Tracheal epithelial cell (primary cell): ENCODE results near the gene PLD5. TPM values are rescaled to one million over a fixed set of nuclear protein-coding genes. Genes with fewer than 3 reads are reported as not detected.

Experiments
- total RNA-seq: library from RNA; depleted of rRNA; stranded (reverse); fragments of >200 nt; gene quantifications from 2 replicates; pipeline ENCODE4 v1.2.1, GENCODE V29; 2014

The PLD5 gene
- total RNA-seq, result 0.21 and 0.96 TPM in 2 replicates

GRCh38 chr1:242524571-242525359 lies at the start of gene PLD5:
PLD5 (minus strand) TSS chr1:242524697.

